Measurements from ENCODE around the gene NKPD1.

NKPD1 gene

DNA sequence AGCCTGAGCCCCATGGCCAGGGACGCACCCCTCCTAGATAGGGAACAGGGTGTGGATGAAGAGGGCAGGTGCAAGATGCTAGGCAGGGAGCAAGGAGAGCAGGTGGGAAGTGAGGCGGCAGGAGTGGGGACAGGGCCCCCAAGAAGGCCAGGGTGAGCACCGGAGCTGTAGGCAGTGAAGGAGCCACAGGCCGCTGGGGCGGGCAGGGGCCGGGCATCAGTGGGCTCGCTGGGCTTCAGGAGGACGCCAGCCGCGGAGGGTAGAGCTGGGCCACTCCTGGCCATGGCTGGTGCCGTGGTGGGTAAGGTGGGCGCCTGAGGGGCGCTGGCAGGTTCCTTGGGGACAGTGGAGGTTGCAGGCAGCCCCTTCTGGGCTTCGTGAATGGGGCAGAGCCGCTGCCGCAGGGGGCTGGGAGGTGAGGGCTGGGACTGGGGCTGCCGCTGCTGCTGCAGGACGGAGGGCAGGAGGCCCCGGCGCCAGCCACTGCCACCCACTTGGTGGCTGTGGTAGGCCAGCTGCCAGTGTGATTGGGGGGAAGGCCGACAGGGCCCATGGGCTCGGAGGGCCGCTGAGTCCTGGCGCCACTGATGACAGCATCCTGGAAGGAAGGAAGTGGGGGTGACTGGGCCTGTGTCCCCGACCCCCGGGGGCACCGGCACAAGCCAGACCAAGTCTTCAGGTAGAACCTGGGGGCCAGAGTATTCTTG, 2.1 kb downstream of the NKPD1 start:
- ChIA-PET CTCF (no interaction called here), POLR2A (no interaction called here)
- TF ChIP-seq, protein P1, sequence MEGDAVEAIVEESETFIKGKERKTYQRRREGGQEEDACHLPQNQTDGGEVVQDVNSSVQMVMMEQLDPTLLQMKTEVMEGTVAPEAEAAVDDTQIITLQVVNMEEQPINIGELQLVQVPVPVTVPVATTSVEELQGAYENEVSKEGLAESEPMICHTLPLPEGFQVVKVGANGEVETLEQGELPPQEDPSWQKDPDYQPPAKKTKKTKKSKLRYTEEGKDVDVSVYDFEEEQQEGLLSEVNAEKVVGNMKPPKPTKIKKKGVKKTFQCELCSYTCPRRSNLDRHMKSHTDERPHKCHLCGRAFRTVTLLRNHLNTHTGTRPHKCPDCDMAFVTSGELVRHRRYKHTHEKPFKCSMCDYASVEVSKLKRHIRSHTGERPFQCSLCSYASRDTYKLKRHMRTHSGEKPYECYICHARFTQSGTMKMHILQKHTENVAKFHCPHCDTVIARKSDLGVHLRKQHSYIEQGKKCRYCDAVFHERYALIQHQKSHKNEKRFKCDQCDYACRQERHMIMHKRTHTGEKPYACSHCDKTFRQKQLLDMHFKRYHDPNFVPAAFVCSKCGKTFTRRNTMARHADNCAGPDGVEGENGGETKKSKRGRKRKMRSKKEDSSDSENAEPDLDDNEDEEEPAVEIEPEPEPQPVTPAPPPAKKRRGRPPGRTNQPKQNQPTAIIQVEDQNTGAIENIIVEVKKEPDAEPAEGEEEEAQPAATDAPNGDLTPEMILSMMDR (IDR thresholded peaks at IDR 0.05; ENCODE audit: control extremely low read depth, extremely low read depth, low read depth, missing control alignments) = no peak
- no peak for DNase-seq (ENCODE audit: extremely low spot score)

DNA sequence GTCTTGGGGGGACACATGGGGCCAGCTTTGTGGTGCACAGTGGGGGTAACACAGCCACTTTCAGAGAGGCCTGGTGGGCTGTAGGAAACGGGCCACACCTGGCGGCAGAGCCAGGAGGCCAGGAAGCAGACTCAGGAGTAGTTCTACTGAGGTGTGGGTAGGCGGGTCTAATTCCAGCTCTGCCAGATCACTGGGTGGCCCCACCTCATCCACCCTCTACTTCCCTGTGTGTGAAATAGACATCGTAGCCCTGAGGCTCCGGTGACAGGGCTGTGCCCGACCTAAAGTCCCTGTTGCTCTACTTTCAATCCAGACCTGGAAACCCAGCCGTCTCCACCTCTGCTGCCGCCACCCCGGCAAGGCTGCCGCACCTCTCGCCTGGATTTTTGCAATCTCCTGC, 4.0 kb downstream of the NKPD1 start:
- ChIA-PET CTCF (no interaction called here), POLR2A (no interaction called here)
- TF ChIP-seq, protein P1 (IDR thresholded peaks at IDR 0.05; ENCODE audit: control extremely low read depth, extremely low read depth, low read depth, missing control alignments) = no peak
- DNase-seq (ENCODE audit: extremely low spot score) = no peak

DNA sequence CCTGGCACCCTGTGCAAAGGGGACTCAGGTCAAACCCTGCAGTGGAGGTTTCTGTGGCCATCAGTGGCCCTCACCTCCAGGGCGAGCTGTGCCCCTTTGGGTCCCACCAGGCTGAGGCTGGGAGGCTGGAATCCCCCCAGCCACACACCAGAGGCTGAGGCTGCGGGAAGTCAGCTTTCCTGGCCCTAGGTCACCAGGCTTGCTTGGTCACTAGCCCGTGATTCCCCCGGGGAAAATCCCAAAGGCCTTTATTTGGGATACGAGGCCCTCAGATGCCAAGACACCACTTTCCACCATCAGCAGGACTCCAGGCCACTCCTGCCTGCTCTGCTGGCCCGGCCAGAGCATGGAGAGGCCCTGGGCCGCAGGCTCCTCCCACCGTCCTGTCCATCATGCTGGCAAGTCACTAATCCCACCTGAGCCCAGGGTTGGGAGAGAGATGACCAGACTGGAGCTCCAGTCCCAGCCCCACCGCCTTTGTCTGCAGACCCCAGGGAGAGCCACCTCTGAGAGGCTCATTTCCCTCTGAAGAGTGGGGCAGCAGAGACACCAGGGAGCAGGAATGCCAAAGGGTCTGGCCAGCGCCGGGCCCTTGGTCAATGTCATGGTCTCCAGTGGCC, 4.7 kb downstream of the NKPD1 start:
- ChIA-PET POLR2A (no interaction called here), CTCF (no interaction called here)
- DNase-seq (ENCODE audit: extremely low spot score) = no peak
- TF ChIP-seq, protein P1 (IDR thresholded peaks at IDR 0.05; ENCODE audit: control extremely low read depth, extremely low read depth, low read depth, missing control alignments) = no peak

DNA sequence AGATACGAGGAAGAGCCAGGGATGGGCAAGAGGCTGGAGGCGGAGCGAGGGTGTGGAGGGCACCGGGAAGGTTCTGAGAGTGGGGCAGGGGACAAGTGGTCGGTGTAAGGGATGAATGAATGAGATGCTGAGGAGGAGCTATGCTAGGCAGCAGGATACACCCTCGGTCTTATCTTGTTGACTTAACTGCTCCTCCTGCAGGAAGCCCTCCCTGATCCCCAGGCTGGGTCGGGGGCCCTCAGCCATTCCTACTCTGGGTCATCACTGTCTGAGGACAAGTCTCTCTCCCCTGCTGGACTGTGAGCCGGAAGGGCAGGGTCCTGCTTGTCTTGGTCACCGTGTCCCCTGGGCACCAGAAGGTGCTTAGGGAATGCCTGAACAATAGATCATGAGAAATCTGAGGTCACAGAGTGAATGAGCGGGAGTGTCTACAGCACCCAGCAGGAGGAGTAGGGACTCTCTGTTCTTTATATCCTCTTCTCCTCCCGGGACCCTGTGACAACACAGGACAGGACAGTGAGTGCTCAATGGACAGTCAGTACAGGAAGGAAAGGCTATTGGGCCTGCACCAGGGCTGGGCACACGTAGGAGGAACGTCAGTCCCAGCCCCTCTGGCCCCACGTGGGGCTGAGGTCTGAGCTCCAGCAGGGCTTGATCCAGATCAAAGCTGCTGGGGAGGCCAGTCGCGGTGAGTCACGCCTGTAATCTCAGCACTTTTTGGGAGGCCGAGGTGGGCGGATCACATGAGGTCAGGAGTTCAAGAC, 6.5 kb downstream of the NKPD1 start:
- ChIA-PET POLR2A (interaction anchor here (0.5 kb wide), 1 partner anchor 35 kb away, joined by 4 read pairs; no protein-coding TSS in a partner anchor), CTCF (interaction anchor here (1.0 to 1.9 kb wide), 4 partner anchors 17 to 184 kb away, joined by 3 to 6 read pairs (median 3); partner anchors contain the start of genes BLOC1S3 and TRAPPC6A)
- DNase-seq (ENCODE audit: extremely low spot score) = no peak
- TF ChIP-seq, protein P1 (IDR thresholded peaks at IDR 0.05; ENCODE audit: control extremely low read depth, extremely low read depth, low read depth, missing control alignments) = no peak

DNA sequence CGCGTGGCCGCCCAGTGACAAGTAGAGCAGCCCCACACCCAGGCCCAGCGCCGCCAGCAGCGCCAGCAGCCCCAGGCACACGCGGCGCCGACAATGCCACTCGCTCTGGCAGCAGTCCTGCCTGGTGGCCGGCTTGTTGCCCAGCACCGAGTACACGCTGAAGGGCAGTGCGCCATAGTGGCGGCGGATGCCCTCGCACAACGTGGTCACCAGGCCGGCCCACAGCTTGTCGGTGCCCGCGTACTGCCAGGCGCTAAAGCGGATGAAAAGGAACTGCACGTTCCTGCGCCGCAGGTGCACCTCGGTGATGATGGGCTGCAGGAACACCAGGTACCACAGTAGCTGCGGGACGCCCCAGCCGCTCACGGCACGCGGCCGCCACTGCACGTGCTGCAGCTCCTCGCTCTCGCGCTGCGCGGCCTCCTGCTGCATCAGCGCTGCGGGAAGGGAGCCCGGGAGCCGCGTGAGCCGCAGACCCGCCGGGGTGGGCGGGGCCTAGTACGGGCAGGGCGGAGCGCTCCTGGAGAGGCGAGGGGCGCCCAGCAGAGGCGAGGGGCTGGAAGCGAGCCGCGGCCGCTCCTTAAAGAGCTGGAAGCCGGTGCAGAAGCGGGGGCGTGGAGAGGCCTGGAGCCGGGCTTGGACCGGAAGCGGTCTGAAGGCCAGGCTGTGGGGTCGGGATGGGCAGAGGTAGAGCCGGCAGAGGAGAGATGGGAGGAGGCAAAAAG, 7.3 kb downstream of the NKPD1 start:
- no peak for DNase-seq (ENCODE audit: extremely low spot score)
- CTCF ChIA-PET = interaction anchor here (1.0 to 1.9 kb wide), 3 partner anchors 16 to 184 kb away, joined by 3 to 6 read pairs (median 3); partner anchors contain the start of genes BLOC1S3 and TRAPPC6A
- POLR2A ChIA-PET = no interaction called here
- TF ChIP-seq, protein P1 (IDR thresholded peaks at IDR 0.05; ENCODE audit: control extremely low read depth, extremely low read depth, low read depth, missing control alignments) = no peak
